ENCODE measurements around the gene PRKG2. TPM values are rescaled to one million over a fixed set of nuclear protein-coding genes. Genes with fewer than 3 reads are reported as not detected.

The PRKG2 gene
- total RNA-seq, 1 donor from 2014 or later: 2.9 TPM

- TF ChIP-seq, protein P1, sequence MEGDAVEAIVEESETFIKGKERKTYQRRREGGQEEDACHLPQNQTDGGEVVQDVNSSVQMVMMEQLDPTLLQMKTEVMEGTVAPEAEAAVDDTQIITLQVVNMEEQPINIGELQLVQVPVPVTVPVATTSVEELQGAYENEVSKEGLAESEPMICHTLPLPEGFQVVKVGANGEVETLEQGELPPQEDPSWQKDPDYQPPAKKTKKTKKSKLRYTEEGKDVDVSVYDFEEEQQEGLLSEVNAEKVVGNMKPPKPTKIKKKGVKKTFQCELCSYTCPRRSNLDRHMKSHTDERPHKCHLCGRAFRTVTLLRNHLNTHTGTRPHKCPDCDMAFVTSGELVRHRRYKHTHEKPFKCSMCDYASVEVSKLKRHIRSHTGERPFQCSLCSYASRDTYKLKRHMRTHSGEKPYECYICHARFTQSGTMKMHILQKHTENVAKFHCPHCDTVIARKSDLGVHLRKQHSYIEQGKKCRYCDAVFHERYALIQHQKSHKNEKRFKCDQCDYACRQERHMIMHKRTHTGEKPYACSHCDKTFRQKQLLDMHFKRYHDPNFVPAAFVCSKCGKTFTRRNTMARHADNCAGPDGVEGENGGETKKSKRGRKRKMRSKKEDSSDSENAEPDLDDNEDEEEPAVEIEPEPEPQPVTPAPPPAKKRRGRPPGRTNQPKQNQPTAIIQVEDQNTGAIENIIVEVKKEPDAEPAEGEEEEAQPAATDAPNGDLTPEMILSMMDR (IDR thresholded peaks at IDR 0.05; ENCODE audit: unreplicated experiment): no peak
- no peaks in the 10 kb centered on the region for H3K9me3 Mint-ChIP-seq (ENCODE audit: low read depth)
- no peaks in the 10 kb centered on the region for H3K36me3 Mint-ChIP-seq (ENCODE audit: insufficient read depth)
- no peak for DNase-seq (ENCODE audit: low spot score, unreplicated experiment)
- H3K4me3 Mint-ChIP-seq (ENCODE audit: low read depth): no peak overlapping the region
- H3K4me1 Mint-ChIP-seq (ENCODE audit: low read depth): peaks cover 2% of the 10 kb centered on the region
- peaks cover 28% of the 10 kb centered on the region for H3K27me3 Mint-ChIP-seq
- no peak overlapping the region for H3K27ac Mint-ChIP-seq
Measured at GRCh38 chr4:81039351-81039972, 175.6 kb downstream of the PRKG2 start.

DNA sequence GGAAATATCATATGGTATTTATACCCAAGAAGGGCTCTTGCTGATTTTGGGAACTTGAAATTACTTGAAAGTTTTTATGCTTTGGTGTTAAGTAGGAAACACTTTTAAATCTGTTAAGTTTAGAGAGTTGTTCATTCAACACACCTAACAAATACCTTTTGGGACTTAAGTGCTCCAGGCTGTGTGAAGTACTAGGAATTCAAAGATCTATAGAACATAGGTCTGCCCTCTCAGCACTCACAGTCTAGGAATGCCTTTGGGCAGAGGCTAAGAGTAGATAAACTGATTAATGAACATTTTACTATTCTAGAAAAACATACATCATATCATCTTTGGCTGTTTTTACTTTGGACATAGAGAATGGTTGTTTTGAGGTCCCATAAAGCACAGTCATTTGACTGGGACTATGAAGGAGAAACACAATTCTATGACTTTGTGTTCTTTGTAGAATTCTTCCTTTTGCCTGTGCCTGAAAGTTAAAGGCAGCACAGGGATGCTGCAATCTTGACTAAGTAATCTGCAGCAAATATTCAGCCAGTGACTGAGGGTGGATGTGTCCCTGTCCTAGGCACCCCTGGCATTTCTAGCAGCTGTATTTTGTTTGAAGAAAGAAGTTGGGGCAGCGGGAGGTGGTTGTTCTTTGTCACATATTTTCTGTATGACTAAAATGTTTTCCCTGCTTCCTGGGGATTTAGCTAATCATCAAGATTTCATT is 176.2 kb downstream of the PRKG2 start:
- TF ChIP-seq, protein P1 (IDR thresholded peaks at IDR 0.05; ENCODE audit: unreplicated experiment): no peak
- no peak overlapping the region for H3K4me3 Mint-ChIP-seq (ENCODE audit: low read depth)
- peak overlapping the region; percentile 15 for H3K27ac Mint-ChIP-seq
- H3K9me3 Mint-ChIP-seq (ENCODE audit: low read depth): no peaks in the 10 kb centered on the region
- DNase-seq (ENCODE audit: low spot score, unreplicated experiment): no peak
- peaks cover 2% of the 10 kb centered on the region for H3K4me1 Mint-ChIP-seq (ENCODE audit: low read depth)
- peaks cover 35% of the 10 kb centered on the region for H3K27me3 Mint-ChIP-seq
- H3K36me3 Mint-ChIP-seq (ENCODE audit: insufficient read depth): no peaks in the 10 kb centered on the region

Other genes starting within 250 kb of the PRKG2 start
- gene BMP3, start 184.5 kb downstream of the PRKG2 start, total RNA-seq: 4.9 and 10.9 TPM in 2 replicates

Data from progenitor cell of endocrine pancreas (in vitro differentiated cells).